T-helper 9 cell (primary cell): ENCODE results near the gene CLIP3.

Source experiments
- DNase-seq: peaks from one replicate; pipeline ENCODE4 v3.0.0-alpha.2; 2020

CLIP3 gene

GRCh38 chr19:35975608-35976214 is 57.0 kb downstream of the CLIP3 start:
- DNase-seq: no peak

- no peak for DNase-seq
Observed at GRCh38 chr19:35973487-35973886, 59.2 kb downstream of the CLIP3 start.

GRCh38 chr19:35966771-35967170 is 65.9 kb downstream of the CLIP3 start:
- DNase-seq: no peak
